ENCODE measurements around the gene PLEKHJ1. TPM values are rescaled to one million over a fixed set of nuclear protein-coding genes. Genes with fewer than 3 reads are reported as not detected.
A peak's percentile ranks its signal among the peaks of the same experiment; 100 is the strongest.

PLEKHJ1 gene
- total and polyA plus RNA-seq, 9 of the 15 experiments (the other 6 are each of a cell fraction or from before 2014, with no cell fraction given): 1.5 to 188 (median 63.9) TPM

DNA sequence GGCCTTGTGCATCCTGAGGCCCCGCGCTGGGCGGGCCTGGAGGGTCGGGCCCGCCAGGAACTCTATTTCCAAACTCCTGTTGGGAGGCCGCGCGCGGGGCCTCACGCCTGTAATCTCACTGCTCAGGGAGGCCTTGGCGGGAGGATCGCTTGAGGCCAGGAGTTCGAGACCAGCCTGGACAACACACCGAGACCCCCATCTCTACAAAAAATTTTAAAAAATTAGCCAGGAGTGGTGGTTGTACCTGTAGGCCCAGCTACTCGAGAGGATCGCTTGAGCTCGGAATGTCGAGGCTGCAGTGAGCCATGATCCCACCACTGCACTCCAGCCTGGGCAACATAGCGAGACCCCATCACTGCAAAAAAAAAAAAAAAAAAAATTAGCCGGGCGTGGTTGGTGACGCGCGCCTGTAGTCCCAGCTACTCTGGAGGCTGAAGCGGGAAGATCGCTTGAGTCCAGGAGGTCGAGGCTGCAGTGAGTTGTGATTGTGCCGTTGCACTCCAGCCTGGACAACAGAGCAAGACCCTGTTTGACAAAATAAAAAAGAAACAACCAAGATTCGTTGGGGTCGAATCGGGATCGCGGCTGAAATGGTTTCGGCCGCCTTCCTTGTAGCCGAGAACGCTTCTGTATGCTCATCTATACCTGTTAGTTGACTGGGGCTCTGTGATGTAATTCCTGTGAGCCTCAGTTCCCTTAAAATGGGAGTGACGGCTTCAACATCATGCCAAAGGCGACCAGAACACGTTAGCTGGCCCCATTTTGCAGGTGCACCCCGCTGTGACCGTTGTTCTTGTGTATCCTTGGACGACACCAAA is 1.1 kb upstream of the PLEKHJ1 start (continued):
- TF ChIP-seq, protein P1, sequence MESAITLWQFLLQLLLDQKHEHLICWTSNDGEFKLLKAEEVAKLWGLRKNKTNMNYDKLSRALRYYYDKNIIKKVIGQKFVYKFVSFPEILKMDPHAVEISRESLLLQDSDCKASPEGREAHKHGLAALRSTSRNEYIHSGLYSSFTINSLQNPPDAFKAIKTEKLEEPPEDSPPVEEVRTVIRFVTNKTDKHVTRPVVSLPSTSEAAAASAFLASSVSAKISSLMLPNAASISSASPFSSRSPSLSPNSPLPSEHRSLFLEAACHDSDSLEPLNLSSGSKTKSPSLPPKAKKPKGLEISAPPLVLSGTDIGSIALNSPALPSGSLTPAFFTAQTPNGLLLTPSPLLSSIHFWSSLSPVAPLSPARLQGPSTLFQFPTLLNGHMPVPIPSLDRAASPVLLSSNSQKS (CRISPR knock-in tag; IDR thresholded peaks at IDR 0.05): no peak
- no peak for TF ChIP-seq RFX1 (IDR thresholded peaks at IDR 0.05)
- TF ChIP-seq, protein P2, sequence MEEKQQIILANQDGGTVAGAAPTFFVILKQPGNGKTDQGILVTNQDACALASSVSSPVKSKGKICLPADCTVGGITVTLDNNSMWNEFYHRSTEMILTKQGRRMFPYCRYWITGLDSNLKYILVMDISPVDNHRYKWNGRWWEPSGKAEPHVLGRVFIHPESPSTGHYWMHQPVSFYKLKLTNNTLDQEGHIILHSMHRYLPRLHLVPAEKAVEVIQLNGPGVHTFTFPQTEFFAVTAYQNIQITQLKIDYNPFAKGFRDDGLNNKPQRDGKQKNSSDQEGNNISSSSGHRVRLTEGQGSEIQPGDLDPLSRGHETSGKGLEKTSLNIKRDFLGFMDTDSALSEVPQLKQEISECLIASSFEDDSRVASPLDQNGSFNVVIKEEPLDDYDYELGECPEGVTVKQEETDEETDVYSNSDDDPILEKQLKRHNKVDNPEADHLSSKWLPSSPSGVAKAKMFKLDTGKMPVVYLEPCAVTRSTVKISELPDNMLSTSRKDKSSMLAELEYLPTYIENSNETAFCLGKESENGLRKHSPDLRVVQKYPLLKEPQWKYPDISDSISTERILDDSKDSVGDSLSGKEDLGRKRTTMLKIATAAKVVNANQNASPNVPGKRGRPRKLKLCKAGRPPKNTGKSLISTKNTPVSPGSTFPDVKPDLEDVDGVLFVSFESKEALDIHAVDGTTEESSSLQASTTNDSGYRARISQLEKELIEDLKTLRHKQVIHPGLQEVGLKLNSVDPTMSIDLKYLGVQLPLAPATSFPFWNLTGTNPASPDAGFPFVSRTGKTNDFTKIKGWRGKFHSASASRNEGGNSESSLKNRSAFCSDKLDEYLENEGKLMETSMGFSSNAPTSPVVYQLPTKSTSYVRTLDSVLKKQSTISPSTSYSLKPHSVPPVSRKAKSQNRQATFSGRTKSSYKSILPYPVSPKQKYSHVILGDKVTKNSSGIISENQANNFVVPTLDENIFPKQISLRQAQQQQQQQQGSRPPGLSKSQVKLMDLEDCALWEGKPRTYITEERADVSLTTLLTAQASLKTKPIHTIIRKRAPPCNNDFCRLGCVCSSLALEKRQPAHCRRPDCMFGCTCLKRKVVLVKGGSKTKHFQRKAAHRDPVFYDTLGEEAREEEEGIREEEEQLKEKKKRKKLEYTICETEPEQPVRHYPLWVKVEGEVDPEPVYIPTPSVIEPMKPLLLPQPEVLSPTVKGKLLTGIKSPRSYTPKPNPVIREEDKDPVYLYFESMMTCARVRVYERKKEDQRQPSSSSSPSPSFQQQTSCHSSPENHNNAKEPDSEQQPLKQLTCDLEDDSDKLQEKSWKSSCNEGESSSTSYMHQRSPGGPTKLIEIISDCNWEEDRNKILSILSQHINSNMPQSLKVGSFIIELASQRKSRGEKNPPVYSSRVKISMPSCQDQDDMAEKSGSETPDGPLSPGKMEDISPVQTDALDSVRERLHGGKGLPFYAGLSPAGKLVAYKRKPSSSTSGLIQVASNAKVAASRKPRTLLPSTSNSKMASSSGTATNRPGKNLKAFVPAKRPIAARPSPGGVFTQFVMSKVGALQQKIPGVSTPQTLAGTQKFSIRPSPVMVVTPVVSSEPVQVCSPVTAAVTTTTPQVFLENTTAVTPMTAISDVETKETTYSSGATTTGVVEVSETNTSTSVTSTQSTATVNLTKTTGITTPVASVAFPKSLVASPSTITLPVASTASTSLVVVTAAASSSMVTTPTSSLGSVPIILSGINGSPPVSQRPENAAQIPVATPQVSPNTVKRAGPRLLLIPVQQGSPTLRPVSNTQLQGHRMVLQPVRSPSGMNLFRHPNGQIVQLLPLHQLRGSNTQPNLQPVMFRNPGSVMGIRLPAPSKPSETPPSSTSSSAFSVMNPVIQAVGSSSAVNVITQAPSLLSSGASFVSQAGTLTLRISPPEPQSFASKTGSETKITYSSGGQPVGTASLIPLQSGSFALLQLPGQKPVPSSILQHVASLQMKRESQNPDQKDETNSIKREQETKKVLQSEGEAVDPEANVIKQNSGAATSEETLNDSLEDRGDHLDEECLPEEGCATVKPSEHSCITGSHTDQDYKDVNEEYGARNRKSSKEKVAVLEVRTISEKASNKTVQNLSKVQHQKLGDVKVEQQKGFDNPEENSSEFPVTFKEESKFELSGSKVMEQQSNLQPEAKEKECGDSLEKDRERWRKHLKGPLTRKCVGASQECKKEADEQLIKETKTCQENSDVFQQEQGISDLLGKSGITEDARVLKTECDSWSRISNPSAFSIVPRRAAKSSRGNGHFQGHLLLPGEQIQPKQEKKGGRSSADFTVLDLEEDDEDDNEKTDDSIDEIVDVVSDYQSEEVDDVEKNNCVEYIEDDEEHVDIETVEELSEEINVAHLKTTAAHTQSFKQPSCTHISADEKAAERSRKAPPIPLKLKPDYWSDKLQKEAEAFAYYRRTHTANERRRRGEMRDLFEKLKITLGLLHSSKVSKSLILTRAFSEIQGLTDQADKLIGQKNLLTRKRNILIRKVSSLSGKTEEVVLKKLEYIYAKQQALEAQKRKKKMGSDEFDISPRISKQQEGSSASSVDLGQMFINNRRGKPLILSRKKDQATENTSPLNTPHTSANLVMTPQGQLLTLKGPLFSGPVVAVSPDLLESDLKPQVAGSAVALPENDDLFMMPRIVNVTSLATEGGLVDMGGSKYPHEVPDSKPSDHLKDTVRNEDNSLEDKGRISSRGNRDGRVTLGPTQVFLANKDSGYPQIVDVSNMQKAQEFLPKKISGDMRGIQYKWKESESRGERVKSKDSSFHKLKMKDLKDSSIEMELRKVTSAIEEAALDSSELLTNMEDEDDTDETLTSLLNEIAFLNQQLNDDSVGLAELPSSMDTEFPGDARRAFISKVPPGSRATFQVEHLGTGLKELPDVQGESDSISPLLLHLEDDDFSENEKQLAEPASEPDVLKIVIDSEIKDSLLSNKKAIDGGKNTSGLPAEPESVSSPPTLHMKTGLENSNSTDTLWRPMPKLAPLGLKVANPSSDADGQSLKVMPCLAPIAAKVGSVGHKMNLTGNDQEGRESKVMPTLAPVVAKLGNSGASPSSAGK (IDR thresholded peaks at IDR 0.05): no peak
- TF ChIP-seq NFRKB (IDR thresholded peaks at IDR 0.05; ENCODE audit: low read depth): peak; percentile 23; the same call in 1 of the 2 replicates
- 0 out of 2 replicates have a peak, but pooled peaks have one; percentile 22 for TF ChIP-seq NBN (IDR thresholded peaks at IDR 0.05; ENCODE audit: low read depth)
- 0 out of 2 replicates have a peak, but pooled peaks have one; percentile 68 for TF ChIP-seq NR1H2 (CRISPR knock-in tag; IDR thresholded peaks at IDR 0.05)
- TF ChIP-seq MIER1 (IDR thresholded peaks at IDR 0.05; ENCODE audit: low read depth): peak; percentile 73; the same call in 1 of the 2 replicates
- no peak for TF ChIP-seq ZMIZ1 (IDR thresholded peaks at IDR 0.05; ENCODE audit: low read depth in 2 of 2, low read length in 2 of 2)
- no peak for TF ChIP-seq ZNF583 (CRISPR knock-in tag; IDR thresholded peaks at IDR 0.05)
- TF ChIP-seq POLR2G (IDR thresholded peaks at IDR 0.05; ENCODE audit: low read depth, low read length): peak; percentile 33

Measured in K562 (cell line).